ENCODE results near the gene NBPF11.
"Not testable (repeated sequence)": the region's sequence is repeated elsewhere in the genome, so short reads cannot be mapped to it uniquely, and the experiment has no call there.

Gene NBPF11

DNA sequence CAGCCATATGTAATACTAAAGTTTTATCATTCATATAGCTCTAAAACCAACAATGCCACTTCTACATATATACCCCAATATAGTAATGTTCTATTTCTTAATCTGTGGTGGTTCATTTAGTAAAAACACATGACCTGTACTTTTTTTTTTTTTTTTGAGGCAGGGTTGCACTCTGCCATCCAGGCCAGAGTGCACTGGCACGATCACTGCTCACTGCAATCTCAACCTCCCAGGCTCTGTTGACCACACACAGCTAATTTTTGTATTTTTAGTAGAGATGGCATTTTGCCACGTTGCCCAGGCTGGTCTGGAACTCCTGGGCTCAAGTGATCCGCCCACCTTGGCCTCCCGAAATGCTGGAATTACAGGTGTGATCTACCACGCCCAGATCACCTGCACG is 2.1 kb downstream of the NBPF11 start:
- DNase-seq: not testable (repeated sequence)

DNA sequence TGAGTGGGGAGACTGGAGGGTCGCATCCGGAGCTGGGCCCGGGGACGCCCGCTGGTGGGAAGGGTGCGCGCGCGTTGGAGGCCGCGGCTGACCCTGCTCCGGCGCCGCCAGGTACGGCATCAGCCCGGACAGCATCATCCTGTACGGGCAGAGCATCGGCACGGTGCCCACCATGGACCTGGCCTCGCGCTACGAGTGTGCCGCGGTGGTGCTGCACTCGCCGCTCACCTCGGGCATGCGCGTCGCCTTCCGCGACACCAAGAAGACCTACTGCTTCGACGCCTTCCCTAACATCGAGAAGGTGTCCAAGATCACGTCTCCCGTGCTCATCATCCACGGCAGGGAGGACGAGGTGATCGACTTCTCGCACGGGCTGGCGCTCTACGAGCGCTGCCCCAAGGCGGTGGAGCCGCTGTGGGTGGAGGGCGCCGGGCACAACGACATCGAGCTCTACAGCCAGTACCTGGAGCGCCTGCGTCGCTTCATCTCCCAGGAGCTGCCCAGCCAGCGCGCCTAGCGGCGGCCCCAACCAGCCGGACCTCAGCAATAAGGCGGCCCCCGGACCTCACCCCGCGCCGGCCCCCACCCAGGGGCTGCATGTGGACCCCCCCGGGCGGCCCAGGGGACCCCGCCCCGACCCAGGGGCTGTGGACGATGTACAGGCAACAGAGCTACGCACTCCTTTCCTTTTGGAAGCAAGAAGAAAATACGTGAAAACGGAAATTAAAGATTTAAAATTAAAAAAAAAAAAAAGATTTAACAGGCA is 2.8 kb downstream of the NBPF11 start:
- DNase-seq: not testable (repeated sequence)

DNA sequence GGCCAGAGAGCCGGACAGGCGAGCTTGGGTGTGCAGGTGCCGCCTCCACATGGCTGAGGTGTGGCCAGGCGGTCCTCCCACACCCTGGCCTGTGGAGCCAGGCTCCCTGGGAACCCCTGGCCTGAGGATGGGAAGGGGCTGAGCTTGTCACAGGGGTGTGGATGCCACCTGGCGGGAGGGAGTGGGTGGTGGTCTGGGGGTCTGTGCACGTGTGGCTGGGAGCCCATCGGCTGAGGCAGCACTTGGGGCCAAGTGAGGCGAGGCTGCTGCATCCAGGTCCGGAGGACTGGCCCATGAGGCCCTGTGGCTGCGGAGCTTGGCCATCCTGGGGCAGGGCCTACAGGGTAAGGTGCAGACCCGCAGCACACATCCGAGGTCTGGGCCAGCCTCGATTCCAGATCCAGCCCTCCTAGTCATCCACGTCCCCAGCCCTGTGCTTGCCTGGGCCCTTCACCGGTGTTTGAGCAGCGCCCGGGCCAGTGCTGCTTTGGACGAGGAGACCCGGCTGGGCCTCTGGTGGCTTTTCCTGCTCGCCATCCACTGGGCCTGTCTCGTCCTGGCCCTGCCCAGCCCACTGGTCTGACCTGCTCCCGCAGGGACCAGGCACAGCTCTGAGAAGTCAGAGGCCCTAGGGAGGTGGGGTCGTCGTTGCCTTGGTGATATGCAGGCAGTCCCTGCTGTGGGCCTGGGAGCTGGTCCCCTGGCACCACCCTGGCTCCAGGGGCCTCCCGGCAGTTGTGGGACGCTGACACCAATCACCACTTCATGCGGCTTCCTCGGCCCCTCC is 4.8 kb downstream of the NBPF11 start:
- DNase-seq: not testable (repeated sequence)

DNA sequence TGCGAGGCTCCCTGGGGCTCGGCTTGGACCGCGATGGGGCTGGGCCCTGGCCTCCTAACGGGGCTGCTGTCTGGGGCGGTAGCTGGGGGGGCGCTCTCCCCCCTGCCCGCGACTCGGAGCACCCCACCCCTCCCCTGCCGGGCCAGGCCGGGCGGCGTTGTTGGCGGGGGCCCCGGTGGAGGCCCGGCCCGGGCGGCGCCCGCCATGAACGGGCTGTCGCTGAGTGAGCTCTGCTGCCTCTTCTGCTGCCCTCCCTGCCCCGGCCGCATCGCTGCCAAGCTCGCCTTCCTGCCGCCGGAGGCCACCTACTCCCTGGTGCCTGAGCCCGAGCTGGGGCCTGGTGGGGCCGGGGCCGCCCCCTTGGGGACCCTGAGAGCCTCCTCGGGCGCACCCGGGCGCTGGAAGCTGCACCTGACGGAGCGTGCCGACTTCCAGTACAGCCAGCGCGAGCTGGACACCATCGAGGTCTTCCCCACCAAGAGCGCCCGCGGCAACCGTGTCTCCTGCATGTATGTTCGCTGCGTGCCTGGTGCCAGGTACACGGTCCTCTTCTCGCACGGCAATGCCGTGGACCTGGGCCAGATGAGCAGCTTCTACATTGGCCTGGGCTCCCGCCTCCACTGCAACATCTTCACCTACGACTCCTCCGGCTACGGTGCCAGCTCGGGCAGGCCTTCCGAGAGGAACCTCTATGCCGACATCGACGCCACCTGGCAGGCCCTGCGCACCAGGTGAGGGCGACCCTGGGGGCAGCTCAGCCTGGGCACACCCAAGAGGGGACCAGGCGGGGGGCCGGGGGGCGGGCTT is 5.7 kb downstream of the NBPF11 start:
- DNase-seq: not testable (repeated sequence)

DNA sequence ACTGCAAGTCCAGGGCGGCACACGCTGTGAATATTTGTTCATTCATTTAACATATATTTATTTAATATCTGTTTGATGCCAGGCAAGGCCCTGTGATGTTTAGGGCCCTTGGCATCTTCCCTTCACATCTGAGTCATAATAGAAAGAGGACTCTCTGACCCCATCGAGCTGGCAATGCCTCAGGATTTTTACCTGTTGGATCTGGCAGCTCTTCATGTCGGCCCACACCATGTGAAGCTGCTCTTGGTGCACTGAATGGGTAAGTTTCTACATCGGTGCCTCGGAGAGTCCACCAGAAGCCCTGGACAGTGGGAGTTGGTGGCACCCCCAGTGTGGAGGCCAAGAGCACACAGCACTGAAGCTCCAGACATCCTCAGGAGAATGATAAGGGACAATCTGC is 8.9 kb downstream of the NBPF11 start:
- DNase-seq: not testable (repeated sequence)

DNA sequence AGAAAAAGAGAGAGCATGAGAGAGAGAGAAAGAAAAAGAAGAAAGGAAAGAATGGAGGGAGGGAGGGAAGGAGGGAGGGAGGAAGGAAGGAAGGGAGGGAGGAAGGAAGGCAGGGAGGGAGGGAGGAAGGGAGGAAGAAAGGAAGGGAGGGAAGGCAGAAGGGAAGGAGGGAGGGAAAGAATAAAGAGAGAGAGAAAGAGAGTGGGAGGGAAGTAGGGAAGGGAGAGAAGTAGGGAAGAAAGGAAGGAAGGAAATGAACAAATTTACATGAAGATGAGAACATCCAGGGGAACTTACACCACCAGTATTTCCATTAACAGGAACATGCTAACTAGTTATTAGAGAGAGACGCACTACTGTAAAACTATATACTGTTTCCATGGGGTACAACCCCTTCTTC is 10.1 kb downstream of the NBPF11 start:
- not testable (repeated sequence) for DNase-seq

DNA sequence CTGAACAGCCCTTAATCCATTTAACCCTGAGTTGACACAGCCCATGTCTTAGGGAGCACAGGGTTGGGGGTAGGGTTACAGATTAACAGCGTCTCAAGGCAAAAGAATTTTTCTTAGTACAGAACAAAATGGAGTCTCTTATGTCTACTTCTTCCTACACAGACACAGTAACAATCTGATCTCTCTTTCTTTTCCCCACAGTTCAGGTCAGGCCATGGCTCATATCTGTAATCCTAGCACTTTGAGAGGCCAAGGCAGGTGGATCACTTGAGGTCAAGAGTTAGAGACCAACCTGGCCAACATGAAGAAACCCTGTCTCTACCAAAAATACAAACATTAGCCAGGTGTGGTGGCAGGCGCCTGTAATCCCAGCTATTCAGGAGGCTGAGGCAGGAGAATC is 13.5 kb downstream of the NBPF11 start:
- DNase-seq: not testable (repeated sequence)

DNA sequence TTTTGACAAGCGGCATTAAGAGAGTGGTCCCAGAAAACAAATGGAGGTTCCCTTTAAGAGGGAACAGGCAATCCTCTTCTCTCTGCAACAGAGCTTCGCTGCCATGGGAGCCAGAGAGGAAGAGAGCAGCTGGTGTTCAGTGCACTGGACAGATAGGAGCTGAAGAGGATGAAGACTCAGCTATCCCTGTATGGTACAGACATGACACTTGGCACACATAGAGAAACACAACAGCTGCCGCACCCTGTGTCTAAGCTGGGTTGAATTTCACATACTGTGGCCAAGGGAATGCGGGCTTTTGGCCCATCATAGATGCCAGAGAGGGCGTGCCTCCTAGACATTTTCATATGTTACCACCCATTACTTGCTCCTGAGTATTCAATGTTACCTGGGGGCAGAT is 29.7 kb downstream of the NBPF11 start:
- DNase-seq: not testable (repeated sequence)

DNA sequence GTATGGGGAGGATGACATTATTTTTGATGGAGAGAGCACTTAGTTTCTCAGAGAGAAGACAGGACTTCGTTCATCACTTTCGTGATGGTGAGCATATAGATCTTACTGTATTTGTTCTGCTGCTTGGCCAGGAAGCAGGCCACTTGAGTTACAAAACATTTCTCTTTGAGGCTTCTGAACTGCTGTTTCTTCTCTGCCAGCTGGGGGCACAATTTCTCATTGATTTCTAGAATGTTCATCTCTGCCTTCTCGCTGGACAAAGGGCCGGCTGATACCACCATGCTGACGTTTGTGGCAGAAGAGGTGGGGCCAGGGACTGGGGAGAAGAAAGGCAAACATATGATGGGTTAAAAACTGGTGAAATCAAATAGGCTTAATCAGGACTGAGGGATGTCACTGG is 31.7 kb downstream of the NBPF11 start:
- peak; percentile 4 for DNase-seq

DNA sequence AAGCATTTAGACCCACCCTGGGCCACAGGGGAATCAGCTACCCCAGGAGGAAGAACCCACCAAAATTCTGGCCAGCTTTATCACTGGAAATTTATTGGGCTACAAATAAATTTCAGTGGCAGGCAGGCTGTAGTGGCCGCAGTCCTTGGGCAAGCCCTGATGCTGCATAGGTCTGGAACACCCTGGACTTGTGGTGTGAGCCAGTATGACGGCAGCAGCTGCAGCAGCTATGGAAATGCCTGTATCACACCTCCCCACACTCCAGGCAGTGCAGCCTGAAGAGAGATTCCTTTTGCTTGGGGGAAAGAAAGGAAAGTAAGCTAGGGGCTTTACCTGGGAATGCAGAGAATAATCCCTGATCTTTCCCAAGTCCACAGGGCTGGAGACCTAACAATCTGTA is 56.3 kb downstream of the NBPF11 start:
- DNase-seq: not testable (repeated sequence)

DNA sequence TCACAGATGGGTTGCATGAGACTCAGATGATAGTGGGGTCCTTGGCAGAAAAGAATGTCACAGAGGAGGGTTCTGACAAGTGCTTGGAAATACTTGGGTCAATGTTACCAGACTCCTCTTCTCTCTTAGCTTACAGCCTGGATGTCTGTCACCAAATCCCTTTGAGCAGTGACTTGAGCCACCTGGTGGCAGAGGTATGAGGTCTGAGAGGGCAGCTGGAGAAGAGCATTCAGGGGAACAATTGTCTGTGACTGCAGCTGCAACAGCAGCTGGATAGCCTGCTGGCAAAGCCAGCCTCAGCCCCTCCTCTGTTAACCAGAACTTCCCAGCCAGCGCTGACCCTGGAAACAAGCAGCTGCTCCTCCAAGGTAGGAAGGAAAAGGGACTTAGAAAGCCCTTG is 65.9 kb downstream of the NBPF11 start:
- not testable (repeated sequence) for DNase-seq

DNA sequence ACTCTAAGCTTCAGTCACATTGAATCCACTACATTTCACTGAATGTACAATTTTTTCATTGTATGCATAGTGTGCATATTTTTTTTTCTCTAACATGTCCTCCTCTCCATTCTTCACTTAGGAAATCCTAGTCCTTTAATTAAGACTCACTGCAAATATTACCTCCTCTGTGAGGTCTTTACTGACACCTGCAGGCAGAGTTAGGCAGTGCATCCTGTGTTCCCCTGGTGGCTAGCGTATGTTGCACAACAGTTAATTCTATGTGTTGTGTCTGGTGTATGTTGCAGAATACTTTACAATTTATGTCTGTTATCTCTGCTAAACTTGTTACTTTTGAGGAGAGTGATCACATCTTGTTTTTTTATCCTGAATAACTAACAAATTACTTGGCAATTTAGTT is 70.9 kb downstream of the NBPF11 start:
- DNase-seq: not testable (repeated sequence)

DNA sequence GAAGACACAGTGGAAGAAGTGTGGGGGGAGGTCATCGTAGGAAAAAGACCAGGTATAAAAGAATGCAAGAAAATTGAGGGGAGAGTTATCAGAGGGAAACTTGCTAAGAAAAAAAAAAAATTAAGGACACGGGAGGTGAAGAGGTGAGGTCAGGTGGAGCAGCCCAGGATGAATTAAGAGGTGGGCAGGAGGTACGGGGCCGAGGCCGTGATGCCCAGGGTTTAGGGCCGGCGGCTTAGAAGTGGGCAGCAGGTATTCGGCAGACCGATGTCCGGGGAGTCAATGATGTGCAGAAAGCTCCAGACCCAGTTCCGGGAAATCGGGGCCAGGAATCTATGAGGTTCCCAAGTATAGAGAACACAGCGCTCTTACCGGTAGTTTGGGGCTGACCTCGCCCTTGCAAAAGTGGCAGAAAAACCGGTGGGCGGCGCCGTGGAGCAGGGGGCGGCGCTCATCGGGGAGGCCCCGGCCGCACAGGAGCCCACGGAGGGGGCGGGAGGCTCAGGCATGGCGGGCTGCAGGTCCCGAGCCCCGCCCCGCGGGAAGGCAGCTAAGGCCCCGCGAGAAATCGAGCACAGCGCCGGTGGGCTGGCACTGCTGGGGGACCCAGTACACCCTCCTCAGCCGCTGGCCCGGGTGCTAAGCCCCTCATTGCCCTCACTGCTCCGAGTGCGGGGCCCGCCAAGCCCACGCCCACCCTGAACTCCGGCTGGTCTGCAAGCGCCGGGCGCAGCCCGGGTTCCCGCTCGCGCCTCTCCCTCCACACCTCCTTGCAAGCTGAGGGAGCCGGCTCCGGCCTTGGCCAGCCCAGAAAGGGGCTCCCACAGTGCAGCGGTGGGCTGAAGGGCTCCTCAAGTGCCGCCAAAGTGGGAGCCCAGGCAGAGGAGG is 73.2 kb downstream of the NBPF11 start:
- not testable (repeated sequence) for DNase-seq

DNA sequence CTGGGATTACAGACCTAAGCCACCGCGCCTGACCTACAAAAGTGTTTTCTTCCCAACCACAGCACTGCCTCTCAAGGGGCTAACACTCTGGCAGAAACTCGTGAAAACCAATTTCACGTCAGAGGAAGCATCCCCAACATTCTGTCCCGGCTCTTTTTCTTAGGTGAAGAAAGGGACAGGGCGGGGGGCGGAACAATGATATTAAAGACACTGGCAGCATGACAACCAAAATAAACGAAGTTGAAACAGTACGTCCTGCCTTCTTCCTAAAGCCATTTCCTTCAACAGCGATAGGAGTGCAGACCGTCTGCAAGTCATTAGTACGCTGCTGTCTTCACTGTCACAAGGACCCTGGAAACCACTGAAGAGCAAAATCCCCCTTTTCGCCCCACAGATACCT is 74.0 kb downstream of the NBPF11 start:
- DNase-seq: not testable (repeated sequence)

DNA sequence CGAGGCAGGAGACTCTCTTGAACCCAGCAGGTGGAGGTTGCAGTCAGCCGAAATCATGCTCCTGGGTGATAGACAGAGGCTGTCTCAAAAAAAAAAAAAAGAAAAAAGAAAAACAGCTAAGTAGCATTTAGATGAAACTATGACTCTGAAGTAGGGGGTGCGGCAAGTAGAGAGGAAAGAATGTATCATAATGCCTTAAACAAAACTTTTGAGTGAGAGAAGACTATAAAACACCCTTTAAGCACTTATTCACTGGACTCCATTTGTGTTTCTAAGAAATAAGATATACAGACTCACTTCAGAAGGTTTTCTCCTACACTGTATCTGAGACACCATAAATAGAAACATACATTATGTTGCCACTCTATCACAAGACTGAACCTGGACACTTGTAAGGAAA is 74.6 kb downstream of the NBPF11 start:
- DNase-seq: not testable (repeated sequence)

DNA sequence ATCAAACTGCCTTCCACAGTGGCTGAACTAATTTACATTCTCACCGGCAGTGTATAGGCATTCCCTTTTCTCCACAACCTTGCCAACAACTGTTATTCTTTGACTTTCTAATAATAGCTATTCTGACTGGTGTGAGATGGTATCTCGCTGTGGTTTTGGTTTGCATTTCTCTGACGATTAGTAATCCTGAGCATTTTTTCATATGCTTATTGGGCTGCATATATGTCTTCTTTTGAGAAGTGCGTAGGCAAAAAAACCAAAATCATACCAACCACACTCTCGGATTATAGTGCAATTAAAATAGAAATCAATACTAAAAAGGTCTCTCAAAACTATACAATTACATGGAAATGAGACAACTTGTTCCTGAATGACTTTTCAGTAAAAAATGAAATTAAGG is 78.7 kb downstream of the NBPF11 start:
- DNase-seq: not testable (repeated sequence)

DNA sequence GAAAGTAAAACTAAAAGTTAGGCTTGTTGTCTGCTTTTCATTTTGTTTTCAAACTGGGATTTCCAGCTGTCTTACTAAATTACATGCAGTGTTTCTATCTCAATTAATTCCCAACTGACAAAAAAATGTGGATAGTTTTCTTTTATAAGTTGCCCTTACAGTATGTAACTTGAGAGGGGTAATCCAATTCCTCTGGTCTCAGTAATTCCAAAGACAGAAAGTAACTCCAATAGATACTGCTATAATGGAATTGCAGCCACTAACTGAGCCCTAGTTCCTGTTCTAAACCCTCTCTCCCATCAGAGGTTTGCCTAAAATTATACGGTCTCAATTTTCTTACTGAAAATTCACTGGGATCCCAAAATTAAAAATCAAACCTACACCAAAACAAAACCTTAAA is 83.5 kb downstream of the NBPF11 start:
- not testable (repeated sequence) for DNase-seq

DNA sequence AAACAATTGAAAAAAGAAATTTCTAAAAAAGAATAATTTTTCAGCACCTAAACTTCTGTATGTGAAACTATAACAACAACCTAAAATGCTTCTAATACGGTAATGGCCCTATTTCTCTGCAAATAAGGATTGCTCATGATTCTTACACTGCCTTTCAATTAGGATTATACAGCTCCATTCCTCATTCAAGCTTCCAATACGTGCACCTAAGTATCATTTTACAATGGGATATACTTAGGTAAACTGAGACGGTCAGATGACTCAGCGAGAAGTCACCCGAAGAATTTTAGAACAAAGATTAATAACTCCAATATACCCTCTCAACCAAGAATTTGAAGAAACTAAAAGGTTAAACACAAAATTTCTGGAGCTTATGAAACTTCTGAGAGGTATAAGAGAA is 83.9 kb downstream of the NBPF11 start:
- not testable (repeated sequence) for DNase-seq

DNA sequence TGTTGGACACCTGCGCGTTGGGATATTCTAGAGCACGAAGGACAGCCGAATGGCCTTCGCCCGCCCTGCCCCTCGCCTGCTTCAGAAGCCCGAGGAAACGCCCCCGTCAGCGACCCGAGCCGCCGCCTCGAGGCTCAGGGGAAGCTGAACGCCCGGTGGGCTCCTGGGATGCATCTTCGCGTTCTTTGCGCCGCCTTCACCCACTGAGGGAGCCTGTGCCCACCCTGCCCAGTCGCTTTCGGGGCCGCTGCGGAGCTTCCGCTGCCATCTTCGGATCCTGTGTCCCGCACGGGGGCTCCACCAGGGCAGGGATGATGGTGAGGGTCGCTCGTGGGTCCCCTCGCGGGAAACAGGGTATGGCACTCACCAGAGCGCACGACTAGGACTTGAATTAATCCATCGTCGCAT is 91.8 kb downstream of the NBPF11 start:
- DNase-seq: not testable (repeated sequence)

DNA sequence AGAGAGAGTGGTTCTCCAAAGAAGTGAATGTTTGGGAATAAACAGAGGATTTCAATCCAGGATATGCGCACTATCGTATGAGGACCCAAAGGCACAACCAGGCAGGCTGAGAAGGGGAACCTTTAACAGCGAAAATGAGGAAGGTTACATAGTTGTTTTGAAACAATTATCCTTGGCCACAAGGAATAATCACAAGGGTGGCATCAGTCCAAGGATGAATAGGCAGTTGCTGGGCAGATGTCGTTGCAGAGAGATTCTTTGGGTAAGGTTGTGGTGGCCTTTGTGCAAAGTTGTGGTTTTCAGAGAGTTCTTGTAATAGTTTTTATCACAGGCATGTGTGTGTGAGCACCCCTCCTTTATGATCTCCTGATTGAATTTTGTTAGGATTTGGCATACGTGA is 94.7 kb downstream of the NBPF11 start:
- peak; percentile 58 for DNase-seq
